ENCODE data around the gene SMG9.

The SMG9 gene

GRCh38 chr19:43782689-43783231 is 28.0 kb upstream of the SMG9 start (continued):
- no peak for TF ChIP-seq ATF2 (tag by site-specific recombination; IDR thresholded peaks at IDR 0.05; ENCODE audit: low read depth)
- TF ChIP-seq ZNF292 (tag by site-specific recombination; IDR thresholded peaks at IDR 0.05; ENCODE audit: borderline replicate concordance, low read depth) = no peak
- 0 out of 2 replicates have a peak, but pooled peaks have one; percentile 16 for TF ChIP-seq KLF7 (tag by site-specific recombination; IDR thresholded peaks at IDR 0.05; ENCODE audit: borderline replicate concordance)
- TF ChIP-seq ZNF266 (tag by site-specific recombination; IDR thresholded peaks at IDR 0.05; ENCODE audit: low read depth) = no peak

- H3K36me3 ChIP-seq (ENCODE audit: control insufficient read depth in 2 of 2, insufficient read depth in 1 of 2, low read length in 2 of 2) = no peaks in the 10 kb centered on the region
- ChIA-PET POLR2A (no interaction called here), CTCF (interaction anchor here (9.2 kb wide), 1 partner anchor 16 kb away, joined by 173 read pairs; no protein-coding TSS in a partner anchor)
- no peak overlapping the region for H3K27ac ChIP-seq (ENCODE audit: extremely low read depth, low read depth, low read length)
- H3K4me3 ChIP-seq (ENCODE audit: low read depth, low read length) = no peak overlapping the region
- H3K4me1 ChIP-seq (ENCODE audit: control insufficient read depth, insufficient read depth, low read length) = peaks cover 5% of the 10 kb centered on the region
- H3K9me3 ChIP-seq (ENCODE audit: control insufficient read depth, insufficient read depth, low read depth, low read length) = no peaks in the 10 kb centered on the region
- no peak for TF ChIP-seq TSHZ1 (tag by site-specific recombination; IDR thresholded peaks at IDR 0.05; ENCODE audit: borderline replicate concordance)
- TF ChIP-seq PRDM6 (tag by site-specific recombination; IDR thresholded peaks at IDR 0.05) = no peak
- TF ChIP-seq EGR2 (tag by site-specific recombination; IDR thresholded peaks at IDR 0.05; ENCODE audit: low read depth) = peak; percentile 64; the same call in 1 of the 2 replicates
- TF ChIP-seq ZSCAN18 (tag by site-specific recombination; IDR thresholded peaks at IDR 0.05) = no peak
- no peak for TF ChIP-seq MYNN (tag by site-specific recombination; IDR thresholded peaks at IDR 0.05; ENCODE audit: borderline replicate concordance)
- peak; percentile 72; the same call in 1 of the 2 replicates for TF ChIP-seq ZNF311 (tag by site-specific recombination; IDR thresholded peaks at IDR 0.05; ENCODE audit: borderline replicate concordance)
- no peak for TF ChIP-seq KLF8 (tag by site-specific recombination; IDR thresholded peaks at IDR 0.05)
- 0 out of 2 replicates have a peak, but pooled peaks have one; percentile 14 for TF ChIP-seq GLIS2 (tag by site-specific recombination; IDR thresholded peaks at IDR 0.05)
- no peak for TF ChIP-seq ZNF626 (tag by site-specific recombination; IDR thresholded peaks at IDR 0.05)
- TF ChIP-seq ZNF266 (tag by site-specific recombination; IDR thresholded peaks at IDR 0.05; ENCODE audit: low read depth) = no peak
- TF ChIP-seq SP3 (tag by site-specific recombination; IDR thresholded peaks at IDR 0.05) = no peak
- 0 out of 2 replicates have a peak, but pooled peaks have one; percentile 27 for TF ChIP-seq ZNF658 (tag by site-specific recombination; IDR thresholded peaks at IDR 0.05)
- TF ChIP-seq ZSCAN16 (tag by site-specific recombination; IDR thresholded peaks at IDR 0.05) = no peak
- no peak for TF ChIP-seq ZNF10 (tag by site-specific recombination; IDR thresholded peaks at IDR 0.05)
- TF ChIP-seq ZNF274 (IDR thresholded peaks at IDR 0.05; ENCODE audit: low read length) = no peak
- no peak for TF ChIP-seq ZNF274 (tag by site-specific recombination; IDR thresholded peaks at IDR 0.05; ENCODE audit: borderline replicate concordance)
- TF ChIP-seq BCL6B (tag by site-specific recombination; IDR thresholded peaks at IDR 0.05) = no peak; the same call in 1 of the 2 replicates
- peak; percentile 89 for TF ChIP-seq ZFHX2 (tag by site-specific recombination; conservative IDR thresholded peaks at IDR 0.05)
- TF ChIP-seq BCL11A (tag by site-specific recombination; IDR thresholded peaks at IDR 0.05; ENCODE audit: low read depth) = no peak
- TF ChIP-seq ZNF792 (tag by site-specific recombination; IDR thresholded peaks at IDR 0.05) = no peak
- no peak for TF ChIP-seq ZNF513 (tag by site-specific recombination; IDR thresholded peaks at IDR 0.05)
- TF ChIP-seq ZNF558 (tag by site-specific recombination; IDR thresholded peaks at IDR 0.05) = no peak
- TF ChIP-seq ZNF302 (tag by site-specific recombination; IDR thresholded peaks at IDR 0.05; ENCODE audit: low read depth) = no peak
These were observed 27.5 kb upstream of the SMG9 start for GRCh38 chr19:43782311-43782660.
